Measurements from ENCODE around the gene ZNF511. TPM values are rescaled to one million over a fixed set of nuclear protein-coding genes. Genes with fewer than 3 reads are reported as not detected.

The ZNF511 gene
- total and polyA plus RNA-seq, 9 of the 15 experiments (the other 6 are each of a cell fraction or from before 2014, with no cell fraction given) = 0.61 to 69.3 (median 40.1) TPM

DNA sequence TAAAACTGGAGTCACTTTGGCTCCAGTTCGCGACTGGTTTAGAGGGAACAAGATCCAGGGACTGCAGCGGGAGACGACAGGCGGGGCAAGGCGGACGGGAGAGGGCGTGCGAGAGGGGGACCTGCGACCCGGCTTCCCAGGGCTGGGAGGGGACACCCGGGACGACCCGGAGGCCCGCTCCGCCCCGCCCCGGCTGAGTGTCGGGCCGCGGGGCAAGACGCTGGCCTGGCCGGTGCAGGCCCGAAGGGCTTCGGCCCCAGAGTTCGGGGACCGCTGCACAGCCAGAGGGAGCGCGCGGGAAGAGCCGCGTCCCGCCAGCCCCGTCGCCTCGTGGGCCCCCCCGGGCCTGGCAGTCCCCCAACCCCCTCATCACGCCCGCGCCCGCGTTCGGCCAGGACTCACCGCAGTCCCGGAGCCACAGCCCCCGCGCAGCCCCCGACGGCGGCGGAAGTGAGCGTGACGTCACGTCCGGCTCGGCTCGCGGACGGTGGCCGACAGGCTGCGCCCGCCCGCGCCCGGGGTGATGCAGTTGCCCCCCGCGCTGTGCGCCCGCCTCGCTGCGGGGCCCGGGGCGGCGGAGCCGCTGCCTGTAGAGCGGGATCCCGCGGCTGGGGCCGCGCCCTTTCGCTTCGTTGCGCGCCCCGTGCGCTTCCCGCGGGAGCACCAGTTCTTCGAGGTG is at the start of gene ZNF511, which contains the start of gene TUBGCP2 (continued):
- TF ChIP-seq, protein P1, sequence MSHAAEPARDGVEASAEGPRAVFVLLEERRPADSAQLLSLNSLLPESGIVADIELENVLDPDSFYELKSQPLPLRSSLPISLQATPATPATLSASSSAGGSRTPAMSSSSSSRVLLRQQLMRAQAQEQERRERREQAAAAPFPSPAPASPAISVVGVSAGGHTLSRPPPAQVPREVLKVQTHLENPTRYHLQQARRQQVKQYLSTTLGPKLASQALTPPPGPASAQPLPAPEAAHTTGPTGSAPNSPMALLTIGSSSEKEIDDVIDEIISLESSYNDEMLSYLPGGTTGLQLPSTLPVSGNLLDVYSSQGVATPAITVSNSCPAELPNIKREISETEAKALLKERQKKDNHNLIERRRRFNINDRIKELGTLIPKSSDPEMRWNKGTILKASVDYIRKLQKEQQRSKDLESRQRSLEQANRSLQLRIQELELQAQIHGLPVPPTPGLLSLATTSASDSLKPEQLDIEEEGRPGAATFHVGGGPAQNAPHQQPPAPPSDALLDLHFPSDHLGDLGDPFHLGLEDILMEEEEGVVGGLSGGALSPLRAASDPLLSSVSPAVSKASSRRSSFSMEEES (CRISPR knock-in tag; IDR thresholded peaks at IDR 0.05) = no peak
- peak; percentile 33; the same call in 1 of the 2 replicates for TF ChIP-seq SUPT5H (IDR thresholded peaks at IDR 0.05)
- TF ChIP-seq, protein P2, sequence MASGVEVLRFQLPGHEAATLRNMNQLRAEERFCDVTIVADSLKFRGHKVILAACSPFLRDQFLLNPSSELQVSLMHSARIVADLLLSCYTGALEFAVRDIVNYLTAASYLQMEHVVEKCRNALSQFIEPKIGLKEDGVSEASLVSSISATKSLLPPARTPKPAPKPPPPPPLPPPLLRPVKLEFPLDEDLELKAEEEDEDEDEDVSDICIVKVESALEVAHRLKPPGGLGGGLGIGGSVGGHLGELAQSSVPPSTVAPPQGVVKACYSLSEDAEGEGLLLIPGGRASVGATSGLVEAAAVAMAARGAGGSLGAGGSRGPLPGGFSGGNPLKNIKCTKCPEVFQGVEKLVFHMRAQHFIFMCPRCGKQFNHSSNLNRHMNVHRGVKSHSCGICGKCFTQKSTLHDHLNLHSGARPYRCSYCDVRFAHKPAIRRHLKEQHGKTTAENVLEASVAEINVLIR (CRISPR knock-in tag; IDR thresholded peaks at IDR 0.05) = peak; percentile 83
- no peak for TF ChIP-seq NFRKB (IDR thresholded peaks at IDR 0.05; ENCODE audit: low read depth)
- TF ChIP-seq CEBPG (CRISPR knock-in tag; IDR thresholded peaks at IDR 0.05) = no peak
- no peak for TF ChIP-seq CEBPG (tag; conservative IDR thresholded peaks at IDR 0.05 in 1 of 2, IDR thresholded peaks at IDR 0.05 in 1 of 2)
- TF ChIP-seq HDAC3 (IDR thresholded peaks at IDR 0.05; ENCODE audit: borderline replicate concordance, partially characterized antibody) = no peak
- peak; percentile 60 for TF ChIP-seq TAF1 (IDR thresholded peaks at IDR 0.05; ENCODE audit: control insufficient read depth, extremely low read depth, insufficient read depth, low read length, severe bottlenecking)
- TF ChIP-seq, protein P3, sequence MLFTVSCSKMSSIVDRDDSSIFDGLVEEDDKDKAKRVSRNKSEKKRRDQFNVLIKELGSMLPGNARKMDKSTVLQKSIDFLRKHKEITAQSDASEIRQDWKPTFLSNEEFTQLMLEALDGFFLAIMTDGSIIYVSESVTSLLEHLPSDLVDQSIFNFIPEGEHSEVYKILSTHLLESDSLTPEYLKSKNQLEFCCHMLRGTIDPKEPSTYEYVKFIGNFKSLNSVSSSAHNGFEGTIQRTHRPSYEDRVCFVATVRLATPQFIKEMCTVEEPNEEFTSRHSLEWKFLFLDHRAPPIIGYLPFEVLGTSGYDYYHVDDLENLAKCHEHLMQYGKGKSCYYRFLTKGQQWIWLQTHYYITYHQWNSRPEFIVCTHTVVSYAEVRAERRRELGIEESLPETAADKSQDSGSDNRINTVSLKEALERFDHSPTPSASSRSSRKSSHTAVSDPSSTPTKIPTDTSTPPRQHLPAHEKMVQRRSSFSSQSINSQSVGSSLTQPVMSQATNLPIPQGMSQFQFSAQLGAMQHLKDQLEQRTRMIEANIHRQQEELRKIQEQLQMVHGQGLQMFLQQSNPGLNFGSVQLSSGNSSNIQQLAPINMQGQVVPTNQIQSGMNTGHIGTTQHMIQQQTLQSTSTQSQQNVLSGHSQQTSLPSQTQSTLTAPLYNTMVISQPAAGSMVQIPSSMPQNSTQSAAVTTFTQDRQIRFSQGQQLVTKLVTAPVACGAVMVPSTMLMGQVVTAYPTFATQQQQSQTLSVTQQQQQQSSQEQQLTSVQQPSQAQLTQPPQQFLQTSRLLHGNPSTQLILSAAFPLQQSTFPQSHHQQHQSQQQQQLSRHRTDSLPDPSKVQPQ (CRISPR knock-in tag; IDR thresholded peaks at IDR 0.05; ENCODE audit: borderline replicate concordance) = no peak
- TF ChIP-seq, protein P4, sequence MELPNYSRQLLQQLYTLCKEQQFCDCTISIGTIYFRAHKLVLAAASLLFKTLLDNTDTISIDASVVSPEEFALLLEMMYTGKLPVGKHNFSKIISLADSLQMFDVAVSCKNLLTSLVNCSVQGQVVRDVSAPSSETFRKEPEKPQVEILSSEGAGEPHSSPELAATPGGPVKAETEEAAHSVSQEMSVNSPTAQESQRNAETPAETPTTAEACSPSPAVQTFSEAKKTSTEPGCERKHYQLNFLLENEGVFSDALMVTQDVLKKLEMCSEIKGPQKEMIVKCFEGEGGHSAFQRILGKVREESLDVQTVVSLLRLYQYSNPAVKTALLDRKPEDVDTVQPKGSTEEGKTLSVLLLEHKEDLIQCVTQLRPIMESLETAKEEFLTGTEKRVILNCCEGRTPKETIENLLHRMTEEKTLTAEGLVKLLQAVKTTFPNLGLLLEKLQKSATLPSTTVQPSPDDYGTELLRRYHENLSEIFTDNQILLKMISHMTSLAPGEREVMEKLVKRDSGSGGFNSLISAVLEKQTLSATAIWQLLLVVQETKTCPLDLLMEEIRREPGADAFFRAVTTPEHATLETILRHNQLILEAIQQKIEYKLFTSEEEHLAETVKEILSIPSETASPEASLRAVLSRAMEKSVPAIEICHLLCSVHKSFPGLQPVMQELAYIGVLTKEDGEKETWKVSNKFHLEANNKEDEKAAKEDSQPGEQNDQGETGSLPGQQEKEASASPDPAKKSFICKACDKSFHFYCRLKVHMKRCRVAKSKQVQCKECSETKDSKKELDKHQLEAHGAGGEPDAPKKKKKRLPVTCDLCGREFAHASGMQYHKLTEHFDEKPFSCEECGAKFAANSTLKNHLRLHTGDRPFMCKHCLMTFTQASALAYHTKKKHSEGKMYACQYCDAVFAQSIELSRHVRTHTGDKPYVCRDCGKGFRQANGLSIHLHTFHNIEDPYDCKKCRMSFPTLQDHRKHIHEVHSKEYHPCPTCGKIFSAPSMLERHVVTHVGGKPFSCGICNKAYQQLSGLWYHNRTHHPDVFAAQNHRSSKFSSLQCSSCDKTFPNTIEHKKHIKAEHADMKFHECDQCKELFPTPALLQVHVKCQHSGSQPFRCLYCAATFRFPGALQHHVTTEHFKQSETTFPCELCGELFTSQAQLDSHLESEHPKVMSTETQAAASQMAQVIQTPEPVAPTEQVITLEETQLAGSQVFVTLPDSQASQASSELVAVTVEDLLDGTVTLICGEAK (IDR thresholded peaks at IDR 0.05) = peak; percentile 88
- TF ChIP-seq, protein P4 (CRISPR knock-in tag; IDR thresholded peaks at IDR 0.05) = no peak
- TF ChIP-seq NCOR1 (IDR thresholded peaks at IDR 0.05) = 0 out of 2 replicates have a peak, but pooled peaks have one; percentile 31
- TF ChIP-seq NFATC3 (IDR thresholded peaks at IDR 0.05) = no peak

Data from K562 (cell line).